GM12878 (cell line): Measurements from ENCODE around the gene PTK7. TPM values are rescaled to one million over a fixed set of nuclear protein-coding genes. Genes with fewer than 3 reads are reported as not detected.

Experiments used
- polyA plus RNA-seq, 11 experiments: library from polyadenylated mRNA; depleted of rRNA in 4 of 11; unstranded in 6 of 11; stranded (reverse) in 5 of 11; fragments of >200 nt; fragmentation: Nextera tagmentation in 4 of 11; fragmentation: Illumina TruSeq in 1 of 11; extraction: Ambion mirVana in 4 of 11; extraction: Trizol in 1 of 11; gene quantifications; 1 replicate in 1 of 11; 2 replicates in 10 of 11; pipeline versions ENCODE4 v1.2.1 to v1.2.3, GENCODE V29; 2011 to 2016; ENCODE audit warnings: inconsistent platforms in 2 of 11, missing spikeins in 2 of 11, low read depth in 1 of 11
- total RNA-seq, 4 experiments: library from RNA; depleted of rRNA in 3 of 4; stranded (reverse); fragments of >200 nt in 3 of 4; fragmentation: Illumina TruSeq in 1 of 4; extraction: Trizol in 1 of 4; gene quantifications; 2 replicates each; pipeline versions ENCODE4 v1.2.1 to v1.2.3, GENCODE V29; 2013 to 2021

The PTK7 gene
- total and polyA plus RNA-seq, 10 of the 15 experiments (the other 5 are each of a cell fraction or from before 2014, with no cell fraction given) = 0.18 to 14.4 (median 3.3) TPM; not detected in 1

Other genes with a start within 250 kb of the PTK7 start
Only the 7 nearest of the 18 such genes appear.
- 34.3 and 36.2 TPM in 2 replicates for gene PPP2R5D, start 91.7 kb upstream of the PTK7 start, total RNA-seq (2014; rRNA removed)
- gene PPP2R5D, start 91.7 kb upstream of the PTK7 start, total RNA-seq (2014; rRNA removed; fragmentation: Illumina TruSeq; extraction: Trizol) = 23.8 and 24.7 TPM in 2 replicates
- gene PPP2R5D, start 91.7 kb upstream of the PTK7 start, total RNA-seq (2021) = 29.5 and 31.0 TPM in 2 replicates
- gene PPP2R5D, start 91.7 kb upstream of the PTK7 start, polyA plus RNA-seq (2011; rRNA removed) = 35.4 and 56.0 TPM in 2 replicates
- 59.0 and 68.0 TPM in 2 replicates for gene PPP2R5D, start 91.7 kb upstream of the PTK7 start, polyA plus RNA-seq (2014; fragmentation: Illumina TruSeq; extraction: Trizol)
- gene PPP2R5D, start 91.7 kb upstream of the PTK7 start, polyA plus RNA-seq (2014; fragmentation: Nextera tagmentation; extraction: Ambion mirVana) = 1 to 10 TPM; 1.5 to 1.6 TPM
- 29.4 and 29.7 TPM in 2 replicates for gene PPP2R5D, start 91.7 kb upstream of the PTK7 start, polyA plus RNA-seq (2014; rRNA removed)
- gene PPP2R5D, start 91.7 kb upstream of the PTK7 start, polyA plus RNA-seq (2016; fragmentation: Nextera tagmentation; extraction: Ambion mirVana) = 10 to 100 TPM; 42.6 to 43.4 TPM
- 69.3 and 75.6 TPM in 2 replicates for gene MEA1, start 62.4 kb upstream of the PTK7 start, total RNA-seq (2014; rRNA removed)
- 100 and 102 TPM in 2 replicates for gene MEA1, start 62.4 kb upstream of the PTK7 start, total RNA-seq (2014; rRNA removed; fragmentation: Illumina TruSeq; extraction: Trizol)
- gene MEA1, start 62.4 kb upstream of the PTK7 start, total RNA-seq (2021) = 53.2 and 59.1 TPM in 2 replicates
- 67.7 and 87.3 TPM in 2 replicates for gene MEA1, start 62.4 kb upstream of the PTK7 start, polyA plus RNA-seq (2011; rRNA removed)
- gene MEA1, start 62.4 kb upstream of the PTK7 start, polyA plus RNA-seq (2014; fragmentation: Illumina TruSeq; extraction: Trizol) = 97.2 and 113 TPM in 2 replicates
- 100 to 1,000 TPM in 1 of 2 experiments, 10 to 100 TPM in 1; 90.7 to 105 TPM for gene MEA1, start 62.4 kb upstream of the PTK7 start, polyA plus RNA-seq (2014; fragmentation: Nextera tagmentation; extraction: Ambion mirVana)
- gene MEA1, start 62.4 kb upstream of the PTK7 start, polyA plus RNA-seq (2014; rRNA removed) = 69.9 and 76.1 TPM in 2 replicates
- gene MEA1, start 62.4 kb upstream of the PTK7 start, polyA plus RNA-seq (2016; fragmentation: Nextera tagmentation; extraction: Ambion mirVana) = 100 to 1,000 TPM; 136 to 148 TPM
- gene KLHDC3, start 62.1 kb upstream of the PTK7 start, total RNA-seq (2014; rRNA removed) = 79.1 and 86.1 TPM in 2 replicates
- gene KLHDC3, start 62.1 kb upstream of the PTK7 start, total RNA-seq (2014; rRNA removed; fragmentation: Illumina TruSeq; extraction: Trizol) = 39.6 and 41.8 TPM in 2 replicates
- gene KLHDC3, start 62.1 kb upstream of the PTK7 start, total RNA-seq (2021) = 65.7 and 67.2 TPM in 2 replicates
- gene KLHDC3, start 62.1 kb upstream of the PTK7 start, polyA plus RNA-seq (2011; rRNA removed) = 33.1 and 53.1 TPM in 2 replicates
- 49.1 and 56.7 TPM in 2 replicates for gene KLHDC3, start 62.1 kb upstream of the PTK7 start, polyA plus RNA-seq (2014; fragmentation: Illumina TruSeq; extraction: Trizol)
- gene KLHDC3, start 62.1 kb upstream of the PTK7 start, polyA plus RNA-seq (2014; fragmentation: Nextera tagmentation; extraction: Ambion mirVana) = 1 to 10 TPM; 2.4 to 8.9 TPM
- 54.1 and 57.0 TPM in 2 replicates for gene KLHDC3, start 62.1 kb upstream of the PTK7 start, polyA plus RNA-seq (2014; rRNA removed)
- gene KLHDC3, start 62.1 kb upstream of the PTK7 start, polyA plus RNA-seq (2016; fragmentation: Nextera tagmentation; extraction: Ambion mirVana) = 100 to 1,000 TPM in 1 of 2 experiments, 10 to 100 TPM in 1; 99.7 to 102 TPM
- 74.6 and 83.6 TPM in 2 replicates for gene RRP36, start 54.7 kb upstream of the PTK7 start, total RNA-seq (2014; rRNA removed)
- gene RRP36, start 54.7 kb upstream of the PTK7 start, total RNA-seq (2014; rRNA removed; fragmentation: Illumina TruSeq; extraction: Trizol) = 74.0 and 83.2 TPM in 2 replicates
- gene RRP36, start 54.7 kb upstream of the PTK7 start, total RNA-seq (2021) = 59.8 and 61.7 TPM in 2 replicates
- 43.8 and 44.9 TPM in 2 replicates for gene RRP36, start 54.7 kb upstream of the PTK7 start, polyA plus RNA-seq (2011; rRNA removed)
- 62.3 and 73.3 TPM in 2 replicates for gene RRP36, start 54.7 kb upstream of the PTK7 start, polyA plus RNA-seq (2014; fragmentation: Illumina TruSeq; extraction: Trizol)
- gene RRP36, start 54.7 kb upstream of the PTK7 start, polyA plus RNA-seq (2014; fragmentation: Nextera tagmentation; extraction: Ambion mirVana) = 10 to 100 TPM; 17.6 to 34.7 TPM
- gene RRP36, start 54.7 kb upstream of the PTK7 start, polyA plus RNA-seq (2014; rRNA removed) = 66.1 and 75.9 TPM in 2 replicates
- gene RRP36, start 54.7 kb upstream of the PTK7 start, polyA plus RNA-seq (2016; fragmentation: Nextera tagmentation; extraction: Ambion mirVana) = 100 to 1,000 TPM; 100 to 101 TPM
- gene CUL7, start 22.5 kb upstream of the PTK7 start, total RNA-seq (2014; rRNA removed) = 10.6 and 10.8 TPM in 2 replicates
- 6.0 TPM in 2 replicates for gene CUL7, start 22.5 kb upstream of the PTK7 start, total RNA-seq (2014; rRNA removed; fragmentation: Illumina TruSeq; extraction: Trizol)
- 15.6 and 15.8 TPM in 2 replicates for gene CUL7, start 22.5 kb upstream of the PTK7 start, total RNA-seq (2021)
- 9.2 and 18.4 TPM in 2 replicates for gene CUL7, start 22.5 kb upstream of the PTK7 start, polyA plus RNA-seq (2011; rRNA removed)
- 4.6 and 7.3 TPM in 2 replicates for gene CUL7, start 22.5 kb upstream of the PTK7 start, polyA plus RNA-seq (2014; fragmentation: Illumina TruSeq; extraction: Trizol)
- gene CUL7, start 22.5 kb upstream of the PTK7 start, polyA plus RNA-seq (2014; fragmentation: Nextera tagmentation; extraction: Ambion mirVana) = 1 to 10 TPM in 1 of 2 experiments, under 1 TPM in 1; 0.66 to 1.1 TPM
- gene CUL7, start 22.5 kb upstream of the PTK7 start, polyA plus RNA-seq (2014; rRNA removed) = 12.8 and 14.1 TPM in 2 replicates
- gene CUL7, start 22.5 kb upstream of the PTK7 start, polyA plus RNA-seq (2016; fragmentation: Nextera tagmentation; extraction: Ambion mirVana) = 10 to 100 TPM; 11.0 to 11.1 TPM
- gene MRPL2, start 16.9 kb upstream of the PTK7 start, total RNA-seq (2014; rRNA removed) = 33.2 and 34.8 TPM in 2 replicates
- gene MRPL2, start 16.9 kb upstream of the PTK7 start, total RNA-seq (2014; rRNA removed; fragmentation: Illumina TruSeq; extraction: Trizol) = 32.7 and 38.6 TPM in 2 replicates
- gene MRPL2, start 16.9 kb upstream of the PTK7 start, total RNA-seq (2021) = 95.0 and 100 TPM in 2 replicates
- 19.7 and 44.5 TPM in 2 replicates for gene MRPL2, start 16.9 kb upstream of the PTK7 start, polyA plus RNA-seq (2011; rRNA removed)
- 43.1 and 59.7 TPM in 2 replicates for gene MRPL2, start 16.9 kb upstream of the PTK7 start, polyA plus RNA-seq (2014; fragmentation: Illumina TruSeq; extraction: Trizol)
- 10 to 100 TPM; 29.7 to 42.1 TPM for gene MRPL2, start 16.9 kb upstream of the PTK7 start, polyA plus RNA-seq (2014; fragmentation: Nextera tagmentation; extraction: Ambion mirVana)
- 56.0 and 56.6 TPM in 2 replicates for gene MRPL2, start 16.9 kb upstream of the PTK7 start, polyA plus RNA-seq (2014; rRNA removed)
- gene MRPL2, start 16.9 kb upstream of the PTK7 start, polyA plus RNA-seq (2016; fragmentation: Nextera tagmentation; extraction: Ambion mirVana) = 100 to 1,000 TPM; 120 to 125 TPM
- 8.4 TPM in 2 replicates for gene KLC4, start 16.7 kb upstream of the PTK7 start, total RNA-seq (2014; rRNA removed)
- 4.2 and 4.8 TPM in 2 replicates for gene KLC4, start 16.7 kb upstream of the PTK7 start, total RNA-seq (2014; rRNA removed; fragmentation: Illumina TruSeq; extraction: Trizol)
- 9.5 and 11.8 TPM in 2 replicates for gene KLC4, start 16.7 kb upstream of the PTK7 start, total RNA-seq (2021)
- gene KLC4, start 16.7 kb upstream of the PTK7 start, polyA plus RNA-seq (2011; rRNA removed) = 11.0 and 13.4 TPM in 2 replicates
- gene KLC4, start 16.7 kb upstream of the PTK7 start, polyA plus RNA-seq (2014; fragmentation: Illumina TruSeq; extraction: Trizol) = 3.5 and 6.2 TPM in 2 replicates
- gene KLC4, start 16.7 kb upstream of the PTK7 start, polyA plus RNA-seq (2014; fragmentation: Nextera tagmentation; extraction: Ambion mirVana) = 1 to 10 TPM in 1 of 2 experiments, under 1 TPM in 1; 0.90 to 2.4 TPM
- gene KLC4, start 16.7 kb upstream of the PTK7 start, polyA plus RNA-seq (2014; rRNA removed) = 7.5 and 10.1 TPM in 2 replicates
- gene KLC4, start 16.7 kb upstream of the PTK7 start, polyA plus RNA-seq (2016; fragmentation: Nextera tagmentation; extraction: Ambion mirVana) = 1 to 10 TPM; 6.3 to 7.9 TPM